ENCODE data around the gene ZNF273. TPM values are rescaled to one million over a fixed set of nuclear protein-coding genes. Genes with fewer than 3 reads are reported as not detected.

ZNF273 gene
- total RNA-seq, 1 experiment from 2014 or later, result 8.4 TPM

Other genes starting within 250 kb of the ZNF273 start
- gene ZNF107, start 237.1 kb upstream of the ZNF273 start, total RNA-seq (2014; rRNA removed; shearing (Covaris generic); ENCODE audit: low replicate concordance), result 0.52 and 1.1 TPM in 2 replicates
- 2.9 and 17.0 TPM in 2 replicates for gene ZNF138, start 108.8 kb upstream of the ZNF273 start, total RNA-seq (2014; rRNA removed; shearing (Covaris generic); ENCODE audit: low replicate concordance)
- gene ZNF117, start 87.8 kb downstream of the ZNF273 start, total RNA-seq (2014; rRNA removed; shearing (Covaris generic); ENCODE audit: low replicate concordance), result 0.81 and 1.1 TPM in 2 replicates
- not detected in 2 replicates for gene ERV3-1, start 103.4 kb downstream of the ZNF273 start, total RNA-seq (2014; rRNA removed; shearing (Covaris generic); ENCODE audit: low replicate concordance)

All from Caki2 (cell line).